Gastrocnemius medialis (tissue), 4 donors: ENCODE measurements around the gene GMCL1.

Experiments
- POLR2A ChIP-seq, 2 donors: fragments of 450-650 bp; IDR thresholded peaks; one replicate each; pipeline ENCODE4 v1.6.1; 2017; ENCODE audit warnings: antibody characterized with exemption in 2 of 2, mild to moderate bottlenecking in 2 of 2, moderate library complexity in 2 of 2
- TF ChIP-seq, protein P1 (sequence below), 5 experiments: fragments of 450-650 bp in 3 of 5; fragments of 200-600 bp in 2 of 5; sonication (generic) in 2 of 5; IDR thresholded peaks in 4 of 5; conservative IDR thresholded peaks in 1 of 5; 1 replicate in 4 of 5; 2 replicates in 1 of 5; pipeline ENCODE4 v1.5.1; 2016 to 2019; ENCODE audit warnings: antibody characterized with exemption in 5 of 5, mild to moderate bottlenecking in 3 of 5, moderate library complexity in 3 of 5

DNA sequence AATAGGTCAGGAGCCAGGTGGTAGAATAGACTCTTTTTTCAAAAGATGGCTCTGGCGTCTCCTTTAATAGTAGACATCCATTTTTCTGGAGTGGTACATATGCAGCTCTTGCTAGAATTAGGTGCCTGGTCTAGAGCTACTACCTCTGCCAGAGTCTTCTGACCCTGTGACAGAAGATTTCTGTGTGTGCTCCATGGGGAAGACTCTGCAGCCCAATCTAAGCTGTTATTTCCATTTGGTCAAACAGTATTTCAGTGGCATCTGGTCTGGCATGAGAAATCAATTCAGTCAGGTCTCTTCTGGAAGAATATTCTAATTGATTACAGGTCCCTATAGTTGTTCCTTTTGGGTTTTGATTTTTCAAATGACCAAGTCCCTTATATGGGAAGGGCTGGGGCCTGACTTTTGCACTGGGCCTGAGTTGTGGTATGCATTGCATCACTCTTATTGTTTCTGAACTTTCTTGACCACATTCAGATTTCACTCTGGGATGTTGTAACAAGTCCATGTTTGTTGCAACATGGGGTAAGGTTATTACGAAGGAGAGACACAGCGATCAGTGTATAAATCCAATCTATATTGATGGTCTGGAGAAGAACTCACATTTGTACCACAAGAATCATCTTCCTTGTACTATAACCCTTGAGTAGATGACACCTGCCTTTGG, 97.5 kb downstream of the GMCL1 start:
- TF ChIP-seq, protein P1, sequence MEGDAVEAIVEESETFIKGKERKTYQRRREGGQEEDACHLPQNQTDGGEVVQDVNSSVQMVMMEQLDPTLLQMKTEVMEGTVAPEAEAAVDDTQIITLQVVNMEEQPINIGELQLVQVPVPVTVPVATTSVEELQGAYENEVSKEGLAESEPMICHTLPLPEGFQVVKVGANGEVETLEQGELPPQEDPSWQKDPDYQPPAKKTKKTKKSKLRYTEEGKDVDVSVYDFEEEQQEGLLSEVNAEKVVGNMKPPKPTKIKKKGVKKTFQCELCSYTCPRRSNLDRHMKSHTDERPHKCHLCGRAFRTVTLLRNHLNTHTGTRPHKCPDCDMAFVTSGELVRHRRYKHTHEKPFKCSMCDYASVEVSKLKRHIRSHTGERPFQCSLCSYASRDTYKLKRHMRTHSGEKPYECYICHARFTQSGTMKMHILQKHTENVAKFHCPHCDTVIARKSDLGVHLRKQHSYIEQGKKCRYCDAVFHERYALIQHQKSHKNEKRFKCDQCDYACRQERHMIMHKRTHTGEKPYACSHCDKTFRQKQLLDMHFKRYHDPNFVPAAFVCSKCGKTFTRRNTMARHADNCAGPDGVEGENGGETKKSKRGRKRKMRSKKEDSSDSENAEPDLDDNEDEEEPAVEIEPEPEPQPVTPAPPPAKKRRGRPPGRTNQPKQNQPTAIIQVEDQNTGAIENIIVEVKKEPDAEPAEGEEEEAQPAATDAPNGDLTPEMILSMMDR (IDR thresholded peaks at IDR 0.05 in 4 of 5, conservative IDR thresholded peaks at IDR 0.05 in 1 of 5) = no peak
- TF ChIP-seq POLR2A (IDR thresholded peaks at IDR 0.05) = no peak
